Endothelial cell of umbilical vein (primary cell): Measurements from ENCODE around the gene NKX1-1. TPM values are rescaled to one million over a fixed set of nuclear protein-coding genes. Genes with fewer than 3 reads are reported as not detected.

Experiments
- BruUV-seq: library from RNA; stranded (reverse); fragments of 400-500 nt; replicated peaks from 2 replicates; lab custom pipeline; 2021; lab: Mats Ljungman, UMichigan
- CTCF ChIA-PET: fragments of 300-600, 350-600 bp; sonication (Branson Sonifier 250); formaldehyde crosslinking; loops from one replicate; lab custom pipeline; 2021; ENCODE audit warnings: antibody characterized with exemption, inconsistent platforms; lab: Charles Lee
- POLR2A ChIA-PET: fragments of 300-600, 350-600 bp; sonication (Branson Sonifier 250); formaldehyde crosslinking; loops from one replicate; lab custom pipeline; 2021; ENCODE audit warnings: antibody characterized with exemption, inconsistent platforms; lab: Charles Lee
- DNase-seq: peaks from one replicate; pipeline ENCODE4 v3.0.0-alpha.2; 2011; ENCODE audit warnings: low read depth, low spot score
- FAIRE-seq: peaks from 2 replicates; lab custom pipeline; 2011; peaks lifted over from hg19 to GRCh38; lab: Jason Lieb, UNC
- H2AFZ ChIP-seq: 2 replicates; pipeline ENCODE4 v1.6.0; 2012; ENCODE audit warnings: low read depth, low read length, control low read depth, inconsistent platforms
- H3K27ac ChIP-seq: 2 replicates; pipeline ENCODE4 v1.5.1; 2011; ENCODE audit warnings: low read depth, mild to moderate bottlenecking, control low read depth, low read length, moderate library complexity; ENCODE audit not compliant: insufficient read depth
- H3K27me3 ChIP-seq, 2 experiments: 2 replicates each; pipeline versions ENCODE4 v1.6.0 to v1.6.1; 2011; ENCODE audit warnings: low read length in 2 of 2, mixed read lengths in 1 of 2; ENCODE audit not compliant: control insufficient read depth in 2 of 2, insufficient read depth in 2 of 2
- H3K36me3 ChIP-seq, 2 experiments: 2 replicates in 1 of 2; 3 replicates in 1 of 2; pipeline ENCODE4 v1.5.1; 2011; ENCODE audit warnings: low read length in 2 of 2, mild to moderate bottlenecking in 1 of 2, moderate library complexity in 1 of 2; ENCODE audit not compliant: control insufficient read depth in 2 of 2, insufficient read depth in 2 of 2; ENCODE audit errors: extremely low read depth in 1 of 2
- H3K4me1 ChIP-seq: 3 replicates; pipeline ENCODE4 v1.5.1; 2011; ENCODE audit warnings: mild to moderate bottlenecking, low read length; ENCODE audit not compliant: control insufficient read depth, insufficient read depth; ENCODE audit errors: extremely low read depth
- H3K4me2 ChIP-seq: 2 replicates; pipeline ENCODE4 v1.6.1; 2011; ENCODE audit warnings: low read length, control low read depth, mixed read lengths; ENCODE audit not compliant: insufficient read depth
- H3K4me3 ChIP-seq, 3 experiments: fragments of 200-600 bp in 1 of 3; sonication (generic), shearing (Covaris generic) in 1 of 3; replicated peaks in 1 of 3; 2 replicates each; pipeline ENCODE4 v1.5.1; 2011 to 2016; ENCODE audit warnings: control low read depth in 3 of 3, low read length in 3 of 3, mild to moderate bottlenecking in 2 of 3, inconsistent platforms in 1 of 3, low read depth in 1 of 3, moderate library complexity in 1 of 3; ENCODE audit not compliant: insufficient read depth in 1 of 3
- H3K79me2 ChIP-seq: 2 replicates; pipeline ENCODE4 v1.6.0; 2012; ENCODE audit warnings: low read length, inconsistent platforms; ENCODE audit not compliant: control insufficient read depth, insufficient read depth
- H3K9ac ChIP-seq: replicated peaks from 2 replicates; pipeline ENCODE3; 2011; ENCODE audit warnings: low read length, control low read depth; ENCODE audit not compliant: insufficient read depth; ENCODE audit errors: extremely low read depth
- H3K9me1 ChIP-seq: replicated peaks from 3 replicates; pipeline ENCODE4 v1.6.0; 2011; ENCODE audit warnings: mild to moderate bottlenecking, low read length; ENCODE audit not compliant: control insufficient read depth, insufficient read depth; ENCODE audit errors: extremely low read depth
- H3K9me3 ChIP-seq: replicated peaks from 2 replicates; pipeline ENCODE4 v1.5.1; 2012; ENCODE audit warnings: low read length, inconsistent platforms; ENCODE audit not compliant: control insufficient read depth, insufficient read depth
- H4K20me1 ChIP-seq: replicated peaks from 2 replicates; pipeline ENCODE3; 2011; ENCODE audit warnings: mild to moderate bottlenecking, low read length; ENCODE audit not compliant: control insufficient read depth, insufficient read depth; ENCODE audit errors: extremely low read depth
- CTCF ChIP-seq, 2 donors: IDR thresholded peaks; 1 replicate in 1 of 2; 2 replicates in 1 of 2; pipeline ENCODE4 v1.5.1; 2011; ENCODE audit warnings: low read length in 2 of 2, mild to moderate bottlenecking in 2 of 2, moderate library complexity in 2 of 2, control low read depth in 1 of 2, inconsistent platforms in 1 of 2, low read depth in 1 of 2; ENCODE audit not compliant: insufficient read depth in 1 of 2; ENCODE audit errors: extremely low read depth in 1 of 2
- EZH2 ChIP-seq: IDR thresholded peaks from 2 replicates; pipeline ENCODE4 v1.6.1; 2012; ENCODE audit warnings: borderline replicate concordance, low read depth, mild to moderate bottlenecking, moderate library complexity, low read length, inconsistent platforms; ENCODE audit not compliant: severe bottlenecking
- FOS ChIP-seq: IDR thresholded peaks from 2 replicates; pipeline ENCODE4 v1.6.1; 2011; ENCODE audit warnings: mild to moderate bottlenecking, low read length, moderate library complexity, borderline replicate concordance; ENCODE audit not compliant: insufficient read depth
- GATA2 ChIP-seq: IDR thresholded peaks from 2 replicates; pipeline ENCODE4 v1.7.0; 2011; ENCODE audit warnings: low read depth, mild to moderate bottlenecking, moderate library complexity, mixed read lengths, low read length; ENCODE audit not compliant: insufficient read length, insufficient read depth
- JUN ChIP-seq: IDR thresholded peaks from 2 replicates; pipeline ENCODE4 v1.6.1; 2011; ENCODE audit warnings: borderline replicate concordance, low read depth; ENCODE audit not compliant: insufficient read length, insufficient read depth
- MYC ChIP-seq: IDR thresholded peaks from one replicate; pipeline ENCODE4 v1.6.1; 2011; ENCODE audit warnings: mild to moderate bottlenecking, low read depth, low read length
- POLR2A ChIP-seq: IDR thresholded peaks from 2 replicates; pipeline ENCODE4 v1.6.1; 2012; ENCODE audit warnings: low read depth, mild to moderate bottlenecking, control low read depth, low read length
- POLR2AphosphoS5 ChIP-seq: IDR thresholded peaks from 2 replicates; pipeline ENCODE4 v1.6.1; 2012; ENCODE audit warnings: low read depth, mild to moderate bottlenecking, control low read depth, low read length, moderate library complexity; ENCODE audit not compliant: insufficient read depth
- dilution Hi-C: fragments of 300-500 bp; cut with MboI; formaldehyde crosslinking; loops from one replicate; pipeline ENCODE4 v1.15.0; 2019; ENCODE audit warnings: low sequenced_read_pairs; ENCODE audit not compliant: extremely low pct_ligation_motif_present
- intact Hi-C: fragments of 100-400 bp; cut with micrococcal nuclease; formaldehyde crosslinking; loops from one replicate; pipeline ENCODE4 v1.10.0; 2022
- polyA plus RNA-seq, 4 experiments: library from polyadenylated mRNA; depleted of rRNA in 3 of 4; stranded (reverse) in 3 of 4; unstranded in 1 of 4; fragments of >200 nt; gene quantifications; 2 replicates each; pipeline versions ENCODE4 v1.2.1 to v1.2.3, GENCODE V29; 2011 to 2012; ENCODE audit warnings: missing spikeins in 1 of 4
- total RNA-seq: library from RNA; stranded (reverse); gene quantifications from 2 replicates; pipeline ENCODE4 v1.2.3, GENCODE V29; 2021
- TF ChIP-seq, protein P1 (sequence below): IDR thresholded peaks from 2 replicates; pipeline ENCODE4 v1.6.1; 2011; ENCODE audit not compliant: insufficient read depth, insufficient read length

Gene NKX1-1
- total and polyA plus RNA-seq, 2 donors (not counting 3 experiments of a cell fraction or from before 2014, with no cell fraction given): not detected

- Histone ChIP-seq H3K27me3 (peaks cover 47 to 74% of the 10 kb centered on the region in 2 experiments), H3K36me3 (no peaks in the 10 kb centered on the region), H3K4me3 (no peak overlapping the region), H3K9me3 (no peaks in the 10 kb centered on the region), H4K20me1 (no peaks in the 10 kb centered on the region), H3K4me1 (no peaks in the 10 kb centered on the region), H3K79me2 (no peaks in the 10 kb centered on the region), H3K27ac (no peak overlapping the region), H3K4me2 (no peak overlapping the region), H2AFZ (no peak overlapping the region), H3K9ac (no peak overlapping the region), H3K9me1 (no peaks in the 10 kb centered on the region)
- BruUV-seq: no TSS peak
- POLR2A ChIA-PET: no interaction called here
- no peak for DNase-seq
- intact Hi-C loops (no loop called here), dilution Hi-C loops (no loop called here)
- CTCF ChIA-PET: no interaction called here
- TF ChIP-seq EZH2 (no peak), FOS (no peak), POLR2AphosphoS5 (no peak), CTCF (IDR thresholded peaks at IDR 0.05; ENCODE audit: extremely low read depth in 1 of 2, insufficient read depth in 1 of 2, low read depth in 1 of 2, low read length in 2 of 2) (no peak), MYC (no peak), POLR2A (no peak), JUN (no peak), GATA2 (no peak)
- TF ChIP-seq, protein P1, sequence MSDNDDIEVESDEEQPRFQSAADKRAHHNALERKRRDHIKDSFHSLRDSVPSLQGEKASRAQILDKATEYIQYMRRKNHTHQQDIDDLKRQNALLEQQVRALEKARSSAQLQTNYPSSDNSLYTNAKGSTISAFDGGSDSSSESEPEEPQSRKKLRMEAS: no peak
- FAIRE-seq: no peak
Measured at GRCh38 chr4:1405636-1406393, 427 bp downstream of the NKX1-1 start.
